H9 (cell line): ENCODE results near the gene FHL2. TPM values are rescaled to one million over a fixed set of nuclear protein-coding genes. Genes with fewer than 3 reads are reported as not detected.

Experiments
- DNase-seq: peaks from one replicate; pipeline ENCODE4 v3.0.0-alpha.2; 2017
- H2AFZ ChIP-seq: one replicate; pipeline ENCODE4 v1.6.1; 2013; ENCODE audit warnings: mild to moderate bottlenecking, low read length, control low read depth, moderate library complexity
- H2AK5ac ChIP-seq: 2 replicates; pipeline ENCODE4 v1.6.1; 2013; ENCODE audit warnings: low read length, control low read depth, mixed read lengths; ENCODE audit not compliant: insufficient read length
- H2BK120ac ChIP-seq: one replicate; pipeline ENCODE4 v1.6.1; 2013; ENCODE audit warnings: low read depth, mild to moderate bottlenecking, low read length, control low read depth, inconsistent platforms; ENCODE audit not compliant: poor library complexity, severe bottlenecking
- H2BK12ac ChIP-seq: 2 replicates; pipeline ENCODE4 v1.6.1; 2013; ENCODE audit warnings: low read length, control low read depth, mixed read lengths, low read depth; ENCODE audit not compliant: insufficient read length
- H2BK15ac ChIP-seq: 2 replicates; pipeline ENCODE4 v1.6.1; 2013; ENCODE audit warnings: low read depth, low read length, control low read depth
- H2BK20ac ChIP-seq: one replicate; pipeline ENCODE4 v1.6.1; 2013; ENCODE audit warnings: low read depth, mild to moderate bottlenecking, low read length, control low read depth, inconsistent platforms; ENCODE audit not compliant: poor library complexity, severe bottlenecking
- H2BK5ac ChIP-seq: 2 replicates; pipeline ENCODE4 v1.6.1; 2013; ENCODE audit warnings: low read length, control low read depth, mixed read lengths; ENCODE audit not compliant: insufficient read length
- H3K14ac ChIP-seq: 2 replicates; pipeline ENCODE4 v1.6.1; 2013; ENCODE audit warnings: low read length, control low read depth; ENCODE audit not compliant: insufficient read depth
- H3K18ac ChIP-seq: 2 replicates; pipeline ENCODE4 v1.6.1; 2013; ENCODE audit warnings: low read depth, mild to moderate bottlenecking, mixed read lengths, low read length, control low read depth; ENCODE audit not compliant: insufficient read length
- H3K23ac ChIP-seq: 2 replicates; pipeline ENCODE4 v1.6.1; 2013; ENCODE audit warnings: low read length, control low read depth, mixed read lengths, low read depth; ENCODE audit not compliant: insufficient read length
- H3K23me2 ChIP-seq: 2 replicates; pipeline ENCODE4 v1.6.1; 2013; ENCODE audit warnings: low read depth, mild to moderate bottlenecking, mixed read lengths, low read length, control low read depth; ENCODE audit not compliant: insufficient read length, poor library complexity, severe bottlenecking
- H3K27ac ChIP-seq: 2 replicates; pipeline ENCODE4 v1.5.1; 2013; ENCODE audit warnings: low read length, control low read depth, mixed read lengths, low read depth; ENCODE audit not compliant: insufficient read length
- H3K27me3 ChIP-seq: 2 replicates; pipeline ENCODE4 v1.6.1; 2013; ENCODE audit warnings: low read length, control low read depth, inconsistent platforms; ENCODE audit not compliant: insufficient read depth
- H3K4ac ChIP-seq: 2 replicates; pipeline ENCODE4 v1.6.1; 2013; ENCODE audit warnings: low read depth, mild to moderate bottlenecking, control low read depth, inconsistent platforms, low read length, moderate library complexity
- H3K4me1 ChIP-seq: 2 replicates; pipeline ENCODE4 v1.6.1; 2013; ENCODE audit warnings: low read length, control low read depth, inconsistent platforms; ENCODE audit not compliant: insufficient read depth
- H3K4me2 ChIP-seq: 2 replicates; pipeline ENCODE4 v1.6.1; 2013; ENCODE audit warnings: low read length, control low read depth, mixed read lengths; ENCODE audit not compliant: insufficient read length, insufficient read depth
- H3K56ac ChIP-seq: 2 replicates; pipeline ENCODE4 v1.6.1; 2013; ENCODE audit warnings: low read depth, mild to moderate bottlenecking, mixed read lengths, low read length, control low read depth; ENCODE audit not compliant: insufficient read length
- H3K79me1 ChIP-seq: 2 replicates; pipeline ENCODE4 v1.6.1; 2013; ENCODE audit warnings: low read depth, mild to moderate bottlenecking, moderate library complexity, low read length, control low read depth, inconsistent platforms; ENCODE audit not compliant: insufficient read depth, poor library complexity, severe bottlenecking
- H3K79me2 ChIP-seq: 2 replicates; pipeline ENCODE4 v1.6.1; 2013; ENCODE audit warnings: low read length, control low read depth, inconsistent platforms; ENCODE audit not compliant: insufficient read depth
- H3K9ac ChIP-seq: 2 replicates; pipeline ENCODE4 v1.6.1; 2013; ENCODE audit warnings: low read length, control low read depth, mixed read lengths; ENCODE audit not compliant: insufficient read length; ENCODE audit errors: extremely low read depth
- H3K9me3 ChIP-seq: one replicate; pipeline ENCODE4 v1.6.1; 2013; ENCODE audit warnings: low read depth, low read length, inconsistent platforms; ENCODE audit not compliant: control insufficient read depth
- H3T11ph ChIP-seq: one replicate; pipeline ENCODE4 v1.6.1; 2013; ENCODE audit warnings: mild to moderate bottlenecking, low read length, control low read depth, inconsistent platforms
- H4K20me1 ChIP-seq: one replicate; pipeline ENCODE4 v1.6.1; 2013; ENCODE audit not compliant: control insufficient read depth, insufficient read length, insufficient read depth
- H4K5ac ChIP-seq: 2 replicates; pipeline ENCODE4 v1.6.1; 2013; ENCODE audit warnings: low read depth, mild to moderate bottlenecking, mixed read lengths, low read length, control low read depth; ENCODE audit not compliant: insufficient read length
- H4K8ac ChIP-seq: replicated peaks from 2 replicates; pipeline ENCODE4 v1.6.1; 2013; ENCODE audit warnings: low read length, control low read depth, mixed read lengths, low read depth; ENCODE audit not compliant: insufficient read length
- H4K91ac ChIP-seq: 2 replicates; pipeline ENCODE4 v1.6.1; 2013; ENCODE audit warnings: low read depth, mild to moderate bottlenecking, moderate library complexity, mixed read lengths, low read length, control low read depth; ENCODE audit not compliant: insufficient read length
- H3K27ac Mint-ChIP-seq, 3 experiments: 2 replicates in 2 of 3; 3 replicates in 1 of 3; pipeline ENCODE4 v1.8.0; 2020 to 2021; ENCODE audit warnings: mixed read lengths in 3 of 3, mild to moderate bottlenecking in 1 of 3, moderate library complexity in 1 of 3
- H3K27me3 Mint-ChIP-seq: 2 replicates; pipeline ENCODE4 v1.8.0; 2021; ENCODE audit warnings: low read depth, mild to moderate bottlenecking, moderate library complexity, mixed read lengths
- H3K36me3 Mint-ChIP-seq, 3 experiments: 2 replicates in 2 of 3; 3 replicates in 1 of 3; pipeline ENCODE4 v1.8.0; 2020 to 2021; ENCODE audit warnings: low read depth in 3 of 3, mixed read lengths in 3 of 3; ENCODE audit not compliant: insufficient read depth in 1 of 3
- H3K4me1 Mint-ChIP-seq, 2 experiments: 2 replicates each; pipeline ENCODE4 v1.8.0; 2020; ENCODE audit warnings: mixed read lengths in 2 of 2
- H3K4me3 Mint-ChIP-seq, 2 experiments: 2 replicates in 1 of 2; 3 replicates in 1 of 2; pipeline ENCODE4 v1.8.0; 2020 to 2021; ENCODE audit warnings: mild to moderate bottlenecking in 2 of 2, mixed read lengths in 2 of 2, moderate library complexity in 1 of 2
- H3K9me3 Mint-ChIP-seq, 2 experiments: 2 replicates in 1 of 2; 3 replicates in 1 of 2; pipeline ENCODE4 v1.8.0; 2020; ENCODE audit warnings: mild to moderate bottlenecking in 2 of 2, mixed read lengths in 2 of 2, moderate library complexity in 1 of 2
- WGBS: extraction: QIAGEN DNeasy Blood & Tissue Kit; methylation state at CpG from one replicate; pipeline ENCODE4 v1.1.7; 2013; ENCODE audit warnings: missing lambda C conversion rate, low lambda C conversion rate, mixed read lengths; ENCODE audit not compliant: insufficient read length; ENCODE audit errors: extremely low coverage; 5-methylcytosine and 5-hydroxymethylcytosine counted together
- total RNA-seq: library from RNA; stranded (reverse); gene quantifications from 2 replicates; pipeline ENCODE4 v1.2.1, GENCODE V29; 2021
- TF ChIP-seq, protein P1 (sequence below): fragments of 200-600 bp; sonication (generic); conservative IDR thresholded peaks from 3 replicates; pipeline ENCODE4 v1.8.0; 2021; ENCODE audit warnings: antibody characterized with exemption, mild to moderate bottlenecking

The FHL2 gene
- total RNA-seq, 1 experiment from 2014 or later: 34.9 TPM

DNA sequence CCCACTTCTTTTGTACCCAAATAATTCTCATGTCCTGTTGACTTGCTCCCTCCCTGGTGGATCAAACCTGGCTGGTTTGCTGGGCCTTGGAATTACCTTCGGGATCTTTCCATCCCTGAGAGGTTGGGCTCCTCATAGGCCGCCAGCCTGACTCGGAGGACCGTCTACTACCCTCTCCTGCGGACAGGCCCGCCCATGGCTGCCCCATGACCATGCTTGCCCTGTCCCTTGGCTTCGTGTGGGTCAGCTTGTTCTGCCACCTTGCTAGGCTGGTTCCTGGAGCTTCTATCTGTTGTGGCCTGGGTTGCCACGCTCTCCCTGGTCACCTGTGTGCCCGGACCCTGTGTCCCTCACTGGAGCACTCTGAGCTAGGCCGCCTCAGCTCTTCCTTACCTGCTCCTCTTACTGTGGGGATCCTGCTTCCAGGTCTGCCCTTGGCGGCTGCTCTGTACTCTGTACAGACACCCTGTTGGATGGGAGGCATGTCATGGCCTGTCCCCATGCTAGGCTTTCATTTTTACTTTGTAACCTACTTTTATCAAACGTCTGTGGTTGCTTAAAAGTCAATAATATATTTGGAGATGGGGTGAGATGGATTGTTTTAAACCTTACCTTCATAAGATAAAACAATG lies 29.7 kb upstream of the FHL2 start:
- no peak overlapping the region for H2BK5ac ChIP-seq
- no peak overlapping the region for H3K18ac ChIP-seq
- H4K5ac ChIP-seq: no peak overlapping the region
- H3K36me3 Mint-ChIP-seq: peaks cover 0 to 16% (median 0%) of the 10 kb centered on the region in 3 experiments; a peak in 3 of 7 replicates
- peaks cover 3% of the 10 kb centered on the region in 2 experiments; a peak in 2 of 5 replicates for H3K9me3 Mint-ChIP-seq
- H3K27ac Mint-ChIP-seq: peak overlapping the region in 2 of 3 experiments; percentile 70 to 89; a peak in 3 of 7 replicates
- no peak overlapping the region for H3K56ac ChIP-seq
- no peak overlapping the region for H3K4me2 ChIP-seq
- DNase-seq: no peak
- no peak overlapping the region for H3K9ac ChIP-seq
- peak overlapping the region; percentile 4; the same call in 1 of the 2 replicates for H3K14ac ChIP-seq
- no CpG with 5 or more reads among the region's 12 CpGs for WGBS
- no peak overlapping the region for H2AFZ ChIP-seq
- no peaks in the 10 kb centered on the region for H3K9me3 ChIP-seq
- no peaks in the 10 kb centered on the region for H3K79me1 ChIP-seq
- H4K20me1 ChIP-seq: no peaks in the 10 kb centered on the region
- no peak overlapping the region for H2BK12ac ChIP-seq
- no peak overlapping the region for H3K23ac ChIP-seq
- H3K27me3 Mint-ChIP-seq: peaks cover 6% of the 10 kb centered on the region
- no peak overlapping the region for H2AK5ac ChIP-seq
- H2BK20ac ChIP-seq: no peak overlapping the region
- H3K79me2 ChIP-seq: no peaks in the 10 kb centered on the region
- no peak overlapping the region for H2BK15ac ChIP-seq
- H3K27me3 ChIP-seq: no peaks in the 10 kb centered on the region
- no peak overlapping the region for H3K4ac ChIP-seq
- H2BK120ac ChIP-seq: no peak overlapping the region
- H4K91ac ChIP-seq: no peak overlapping the region
- H3T11ph ChIP-seq: no peak overlapping the region
- H4K8ac ChIP-seq: no peak overlapping the region
- H3K23me2 ChIP-seq: no peaks in the 10 kb centered on the region
- peaks cover 33 to 34% of the 10 kb centered on the region in 2 experiments for H3K4me1 Mint-ChIP-seq
- no peak overlapping the region for H3K4me3 Mint-ChIP-seq
- TF ChIP-seq, protein P1, sequence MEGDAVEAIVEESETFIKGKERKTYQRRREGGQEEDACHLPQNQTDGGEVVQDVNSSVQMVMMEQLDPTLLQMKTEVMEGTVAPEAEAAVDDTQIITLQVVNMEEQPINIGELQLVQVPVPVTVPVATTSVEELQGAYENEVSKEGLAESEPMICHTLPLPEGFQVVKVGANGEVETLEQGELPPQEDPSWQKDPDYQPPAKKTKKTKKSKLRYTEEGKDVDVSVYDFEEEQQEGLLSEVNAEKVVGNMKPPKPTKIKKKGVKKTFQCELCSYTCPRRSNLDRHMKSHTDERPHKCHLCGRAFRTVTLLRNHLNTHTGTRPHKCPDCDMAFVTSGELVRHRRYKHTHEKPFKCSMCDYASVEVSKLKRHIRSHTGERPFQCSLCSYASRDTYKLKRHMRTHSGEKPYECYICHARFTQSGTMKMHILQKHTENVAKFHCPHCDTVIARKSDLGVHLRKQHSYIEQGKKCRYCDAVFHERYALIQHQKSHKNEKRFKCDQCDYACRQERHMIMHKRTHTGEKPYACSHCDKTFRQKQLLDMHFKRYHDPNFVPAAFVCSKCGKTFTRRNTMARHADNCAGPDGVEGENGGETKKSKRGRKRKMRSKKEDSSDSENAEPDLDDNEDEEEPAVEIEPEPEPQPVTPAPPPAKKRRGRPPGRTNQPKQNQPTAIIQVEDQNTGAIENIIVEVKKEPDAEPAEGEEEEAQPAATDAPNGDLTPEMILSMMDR: no peak
- peaks cover 3% of the 10 kb centered on the region; the same call in 1 of the 2 replicates for H3K4me1 ChIP-seq
- H3K27ac ChIP-seq: no peak overlapping the region
